SHP77 (cell line): ENCODE results near the gene SECISBP2.

Experiments used
- DNase-seq, 2 experiments: peaks; one replicate each; lab custom pipeline; 2025; lab: John Stamatoyannopoulos, UW

SECISBP2 gene

DNA sequence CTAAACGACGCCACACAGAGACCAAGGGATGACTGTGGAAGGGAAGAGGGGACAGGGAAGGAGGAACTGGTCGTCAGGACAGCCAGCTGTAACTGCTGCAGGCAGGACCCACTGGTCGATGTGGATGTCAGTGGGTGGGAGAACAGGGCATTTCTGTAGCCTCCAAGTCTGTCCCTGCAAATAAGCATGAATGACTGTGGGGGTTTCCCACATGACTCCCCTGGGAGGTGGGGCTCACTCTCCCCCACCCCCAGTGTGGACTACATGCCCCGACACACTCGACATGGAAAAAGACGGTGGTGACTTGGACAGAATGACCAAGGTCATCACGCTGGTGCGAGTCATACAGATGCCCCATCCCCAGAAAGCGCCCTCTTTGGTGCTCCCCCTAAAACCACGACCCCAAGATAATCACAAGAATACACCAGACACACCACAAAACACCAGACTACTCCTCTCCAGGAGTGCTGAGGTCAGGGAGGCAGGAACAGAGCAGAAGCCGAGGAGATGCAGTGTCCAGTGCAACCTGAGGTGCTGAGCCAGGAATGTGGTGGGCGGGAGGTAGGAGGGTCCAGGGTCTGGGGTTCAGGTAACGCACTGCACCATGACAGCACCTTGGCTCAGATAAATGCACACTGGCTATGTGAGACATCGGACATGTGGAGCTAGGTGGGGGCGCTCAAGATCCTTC, 64.9 kb downstream of the SECISBP2 start:
- no peak for DNase-seq

DNA sequence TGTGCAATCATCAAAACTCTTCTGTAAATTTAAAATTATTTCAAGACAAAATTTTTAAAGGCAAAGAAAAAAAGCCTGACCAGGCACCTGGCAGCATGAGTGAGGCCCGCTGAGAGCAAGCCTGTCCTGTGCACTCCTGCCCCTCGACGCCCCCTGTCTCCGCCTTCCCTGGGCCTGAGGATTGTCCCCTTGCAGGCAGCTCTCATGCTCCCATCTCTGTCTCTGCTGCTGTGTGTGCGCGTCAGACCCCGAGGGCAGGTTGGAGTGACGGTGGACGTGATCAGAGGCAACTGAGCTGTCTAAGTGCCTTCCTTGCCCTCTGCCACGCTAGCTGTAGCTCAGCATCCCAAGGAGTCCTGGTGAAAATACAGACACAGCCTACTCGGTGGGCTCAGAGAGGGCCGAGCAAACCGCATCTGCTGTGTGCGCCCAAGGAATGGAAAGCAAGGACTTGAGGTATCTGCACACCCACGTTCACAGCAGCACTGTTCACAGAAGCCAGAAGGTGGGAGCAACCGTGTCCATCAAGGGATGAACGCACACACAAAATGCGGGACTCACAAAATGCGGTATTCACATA, 65.5 kb downstream of the SECISBP2 start:
- no peak for DNase-seq

DNA sequence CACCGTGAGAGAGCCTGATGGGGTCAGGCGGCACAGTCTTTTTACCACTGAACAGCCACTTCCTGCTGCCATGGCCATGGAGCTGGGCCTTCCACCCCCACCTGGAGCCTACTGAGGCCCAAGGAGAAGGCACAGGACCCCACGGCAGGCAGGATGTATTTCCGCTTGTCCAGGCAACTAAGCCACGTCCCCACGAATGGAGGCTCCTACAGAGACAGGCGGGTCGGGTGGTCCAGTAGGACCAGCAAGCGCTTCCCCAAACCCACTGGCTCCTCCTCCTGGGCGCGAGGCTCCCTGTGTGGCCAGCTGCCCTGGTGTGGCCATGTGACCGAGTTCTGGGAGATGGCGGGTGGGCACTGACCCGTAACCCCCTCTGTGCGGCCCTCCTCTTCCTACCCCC, 66.5 kb downstream of the SECISBP2 start:
- DNase-seq = no peak

DNA sequence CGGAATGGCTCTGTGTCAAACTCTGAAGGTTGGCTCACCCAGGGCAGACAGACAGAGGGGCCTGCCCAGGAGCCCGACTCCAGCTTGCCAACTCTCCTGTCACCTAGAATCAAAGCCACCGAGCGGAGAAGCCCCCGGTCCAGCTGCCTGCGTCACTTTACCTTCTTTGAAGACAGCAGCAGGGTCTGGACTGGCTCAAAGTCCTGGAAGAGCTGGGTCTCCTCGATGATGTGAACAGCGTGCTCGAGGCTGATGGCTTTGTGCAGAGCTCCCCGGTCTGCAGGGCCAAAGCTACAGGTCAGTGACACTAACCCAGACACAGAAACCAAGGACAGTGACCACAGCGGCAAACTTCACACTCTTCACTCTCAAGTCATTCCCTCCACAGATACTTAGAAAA, 67.9 kb downstream of the SECISBP2 start:
- DNase-seq = no peak

DNA sequence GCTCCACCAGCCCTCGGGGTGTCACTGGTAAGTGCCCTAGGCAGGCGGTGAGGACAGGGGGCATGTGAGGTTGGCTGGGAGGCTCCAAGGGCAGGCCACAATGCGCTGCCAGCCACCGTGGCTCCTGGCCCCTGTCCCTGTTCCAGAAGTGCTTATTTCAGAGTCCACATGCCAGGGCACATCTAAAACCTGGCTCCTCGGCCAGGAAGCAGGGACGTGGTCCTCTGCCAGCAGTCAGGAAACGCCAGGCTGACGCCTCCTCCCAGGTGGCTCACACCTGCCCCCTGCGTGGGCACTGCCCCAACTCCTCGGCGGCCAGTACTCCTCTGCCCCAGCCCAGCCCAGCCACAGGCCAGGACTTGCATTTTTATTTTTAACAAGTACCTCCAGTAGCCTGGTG, 68.5 kb downstream of the SECISBP2 start:
- no peak for DNase-seq

DNA sequence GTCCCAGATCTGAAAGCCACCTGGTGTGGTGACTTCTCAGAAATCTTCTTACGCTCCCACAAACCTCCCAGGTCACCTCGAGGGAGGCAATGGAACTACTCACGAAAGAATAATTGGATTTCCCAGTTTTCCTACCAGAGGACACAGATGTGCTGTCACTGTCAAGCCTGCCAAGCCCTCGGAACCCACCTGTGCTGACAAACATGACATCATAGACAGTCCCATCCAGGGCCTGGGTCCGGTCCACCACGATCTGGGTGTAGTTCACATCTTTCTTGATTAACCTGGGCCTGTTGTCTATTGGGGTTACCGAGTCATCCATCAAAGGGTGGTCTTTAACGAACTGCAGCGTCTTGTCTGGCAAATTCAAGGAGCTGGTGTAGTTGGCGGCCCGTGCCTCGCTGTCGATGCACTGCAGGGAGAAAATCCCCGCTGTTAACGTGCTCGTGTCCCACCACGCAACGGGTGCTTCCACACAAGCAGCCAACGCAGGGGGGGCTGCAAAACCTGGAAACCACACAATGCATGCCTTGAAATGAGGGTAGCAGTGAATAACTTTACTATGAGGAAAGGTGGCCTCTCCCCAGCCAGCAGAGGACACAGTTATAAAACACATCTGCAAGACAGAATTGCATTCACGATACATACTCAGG, 69.0 kb downstream of the SECISBP2 start:
- DNase-seq = no peak

DNA sequence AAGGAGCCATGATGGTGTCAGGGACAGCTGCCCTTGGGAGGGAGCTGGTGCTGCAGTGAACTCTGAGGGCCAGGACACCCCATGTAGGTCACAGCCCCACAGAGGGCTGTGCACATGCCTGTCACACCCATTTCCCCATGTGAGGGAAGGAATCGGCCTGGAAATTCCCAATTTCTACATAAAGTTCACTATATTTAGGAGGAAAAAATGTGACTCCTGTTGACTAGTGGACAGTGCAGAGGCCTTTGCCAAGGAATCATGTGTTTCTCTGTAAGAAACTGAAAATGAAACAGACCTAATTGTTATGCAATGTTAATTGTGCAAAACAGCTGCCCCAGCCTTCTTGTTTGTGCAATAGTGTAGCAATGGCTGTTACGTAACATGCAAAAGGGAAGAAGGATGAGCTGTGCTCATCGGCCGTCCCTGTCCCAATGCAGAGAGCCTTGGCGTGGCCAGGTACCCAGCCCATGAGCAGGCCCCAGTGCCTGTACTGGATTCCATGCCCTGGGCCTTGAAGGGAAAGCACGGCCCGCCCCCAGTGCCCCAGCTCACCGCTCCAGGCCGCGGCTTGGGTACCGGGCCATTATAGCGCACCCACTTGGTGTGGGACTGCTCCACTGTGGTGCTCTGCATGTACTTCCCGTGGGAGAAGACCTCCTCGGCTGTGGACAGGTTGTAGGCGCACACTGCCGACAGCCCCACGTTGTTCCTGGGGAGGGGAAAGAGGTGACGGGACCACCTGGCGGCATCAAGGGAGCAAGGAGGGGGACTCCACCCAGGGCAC, 70.0 kb downstream of the SECISBP2 start:
- no peak for DNase-seq

DNA sequence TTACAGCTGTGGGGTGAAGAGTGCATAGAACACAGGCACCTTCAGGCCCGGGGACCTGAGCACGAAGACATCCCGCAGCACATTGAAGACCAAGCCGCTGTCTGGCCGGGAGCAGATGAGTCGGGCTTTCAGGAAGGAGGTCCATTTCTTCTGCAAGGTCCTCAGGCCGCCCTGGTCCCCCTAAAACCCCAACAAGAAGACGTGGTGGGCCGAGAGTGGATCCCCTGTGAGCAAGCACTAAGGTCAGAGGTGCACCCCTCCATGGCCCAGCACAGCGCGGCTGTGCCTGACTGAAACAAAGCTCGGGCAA, 70.5 kb downstream of the SECISBP2 start:
- DNase-seq = no peak

DNA sequence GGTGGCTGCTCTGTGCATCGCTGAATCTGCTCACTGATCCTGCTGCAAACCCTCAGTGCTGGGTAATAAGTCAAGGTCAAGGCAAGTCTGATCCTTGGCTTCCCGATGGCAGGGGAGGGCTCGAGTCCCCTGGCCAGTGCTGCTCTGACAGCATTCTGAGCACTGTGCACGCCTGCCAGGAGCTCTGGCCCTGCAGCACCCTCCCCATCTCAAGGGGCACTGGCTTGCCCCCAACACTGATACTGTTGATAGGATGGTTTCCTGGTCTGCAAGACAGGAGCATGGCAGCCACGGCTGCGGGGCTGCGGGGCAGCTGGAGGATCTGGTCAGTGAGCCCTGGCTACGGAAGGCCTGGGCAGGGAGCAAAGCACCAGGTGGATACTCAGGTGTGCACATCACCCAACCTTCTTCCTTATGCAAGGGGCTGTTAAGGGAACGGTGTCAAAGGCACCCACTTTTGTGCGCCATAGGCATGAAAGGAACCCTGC, 71.8 kb downstream of the SECISBP2 start:
- no peak for DNase-seq

DNA sequence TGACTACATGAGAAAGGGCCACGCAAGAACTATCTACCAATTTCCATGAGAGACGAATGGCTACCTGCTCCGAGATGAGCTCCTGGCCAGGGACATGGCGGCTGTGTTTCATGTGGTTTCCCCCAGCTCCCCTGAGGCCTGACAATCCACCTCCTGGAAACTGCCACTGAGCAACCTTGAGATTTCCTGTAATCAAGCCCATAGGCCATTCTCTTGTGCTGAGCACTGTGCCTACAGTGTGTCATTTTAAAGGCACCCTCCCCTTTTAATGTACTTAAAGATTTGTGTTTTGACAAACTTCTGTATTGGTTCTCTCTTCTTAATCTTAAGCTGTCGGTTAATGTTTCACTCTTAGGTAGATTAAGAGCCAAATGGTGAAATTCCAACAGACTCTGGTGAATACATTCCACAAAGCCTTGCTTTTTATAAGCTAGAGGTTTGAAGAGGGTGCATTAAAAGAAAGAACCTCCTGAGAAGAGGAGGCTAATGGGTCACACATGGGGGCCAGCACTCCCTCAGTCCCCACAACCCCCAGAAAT, 72.3 kb downstream of the SECISBP2 start:
- no peak for DNase-seq

DNA sequence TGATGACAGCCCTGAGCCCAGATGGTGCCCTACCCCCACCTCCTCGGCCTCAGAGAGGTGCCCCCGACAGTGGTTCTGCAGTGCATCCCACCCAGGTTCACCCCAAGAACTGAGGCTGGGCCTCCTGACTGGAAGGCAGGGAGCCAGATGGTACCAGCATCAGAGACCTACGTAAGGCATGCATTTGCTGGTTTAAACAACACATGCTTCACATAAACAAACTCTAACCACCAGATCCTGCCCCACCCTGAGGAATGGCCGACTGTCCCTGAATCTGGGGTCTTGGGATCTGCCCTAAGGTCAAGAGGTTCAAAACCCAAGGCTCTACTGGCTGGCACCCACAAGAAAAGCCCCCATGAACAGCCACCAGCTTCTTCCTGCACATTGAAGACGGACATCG, 73.3 kb downstream of the SECISBP2 start:
- no peak for DNase-seq

DNA sequence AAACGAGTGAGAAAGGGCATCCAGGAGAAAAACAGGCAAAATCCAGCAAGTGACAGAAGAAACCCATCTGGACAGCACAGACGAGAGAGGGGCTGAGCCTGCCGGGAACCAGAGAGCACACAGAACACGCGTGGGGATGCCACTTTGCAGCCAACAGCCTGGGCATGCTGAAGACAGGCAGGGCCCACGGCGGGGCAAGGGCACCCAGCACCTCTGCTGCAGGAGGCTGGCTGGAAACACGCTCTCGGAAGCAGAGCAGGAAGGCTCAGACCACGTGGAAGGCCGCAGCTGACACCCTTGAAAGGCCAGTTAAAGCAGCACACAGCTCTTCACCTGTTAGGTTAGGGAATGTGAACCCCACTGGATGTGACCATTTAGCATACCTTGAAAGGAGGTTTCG, 76.1 kb downstream of the SECISBP2 start:
- no peak for DNase-seq

DNA sequence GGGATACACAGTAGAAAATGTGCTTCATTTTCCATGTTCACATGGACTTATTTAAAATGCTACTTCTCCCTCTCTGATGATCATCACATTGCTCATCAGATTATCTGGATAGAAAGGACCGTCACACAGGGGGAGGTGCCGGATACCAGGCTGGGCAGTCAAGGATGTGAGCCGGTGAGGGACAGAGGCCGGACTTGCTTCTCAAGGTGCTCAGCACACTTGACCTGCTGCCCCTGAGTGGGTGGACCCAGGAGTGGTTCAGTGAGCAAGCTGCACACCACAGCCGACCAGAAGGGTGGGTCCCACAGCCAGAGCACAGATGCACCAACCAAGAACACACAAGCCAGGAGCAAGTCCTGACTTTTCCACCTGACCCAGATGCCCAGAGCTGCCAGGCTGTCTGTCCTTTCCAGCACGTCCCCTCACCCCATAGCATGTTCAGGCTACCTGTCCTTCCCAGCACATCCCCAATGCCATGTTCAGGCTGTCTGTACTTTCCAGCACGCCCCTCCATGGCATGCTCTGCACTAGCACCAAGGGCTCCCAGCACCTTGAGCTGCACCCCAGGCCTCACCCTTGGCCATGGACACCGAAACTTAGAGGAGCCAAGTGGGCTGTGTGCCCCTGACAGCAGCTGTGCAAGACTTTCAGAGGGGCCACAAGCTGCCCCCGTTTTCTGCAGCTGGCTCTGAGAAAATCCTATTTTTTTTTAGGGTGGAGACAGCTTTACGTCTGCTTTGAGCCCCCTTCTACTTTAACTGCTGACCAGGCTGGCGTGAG, 77.8 kb downstream of the SECISBP2 start:
- no peak for DNase-seq

DNA sequence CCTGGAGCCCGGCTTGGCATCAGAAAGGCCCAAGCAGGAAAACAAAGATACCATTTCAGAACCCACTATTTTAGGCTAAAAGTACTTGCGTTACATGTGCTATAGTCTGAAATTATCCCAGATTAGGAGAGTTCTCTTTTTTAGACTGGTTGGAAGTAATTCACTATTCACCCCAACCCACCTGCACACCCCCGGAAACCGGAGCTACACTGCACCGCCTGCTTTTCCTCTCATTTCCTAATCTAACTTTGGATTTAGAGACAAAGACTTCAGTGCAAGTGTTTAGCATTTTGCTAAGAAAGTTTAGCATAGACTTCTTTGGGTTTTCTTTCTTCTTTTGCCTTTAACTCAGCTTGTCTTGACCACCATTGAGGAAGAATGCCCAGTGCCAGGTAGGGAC, 79.2 kb downstream of the SECISBP2 start:
- no peak for DNase-seq

DNA sequence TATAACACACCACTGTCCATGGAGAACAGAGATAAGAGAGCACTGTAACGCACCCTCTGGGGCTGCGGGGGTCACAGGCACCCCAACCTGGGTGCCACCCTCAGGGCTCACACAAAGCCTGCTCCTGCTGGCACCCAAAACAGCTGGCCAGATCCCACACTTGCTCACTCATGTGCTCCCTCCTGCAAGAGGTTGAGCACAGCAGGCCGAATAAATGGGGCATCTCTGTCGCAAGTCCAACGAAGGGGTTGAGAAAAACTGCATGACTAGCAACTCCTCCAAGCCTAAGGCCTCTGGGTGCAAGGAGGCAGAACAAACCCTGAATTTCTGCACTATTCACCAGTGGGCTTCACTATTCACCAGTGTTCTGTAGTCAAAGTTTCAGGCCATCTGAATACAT, 80.3 kb downstream of the SECISBP2 start:
- DNase-seq = no peak

DNA sequence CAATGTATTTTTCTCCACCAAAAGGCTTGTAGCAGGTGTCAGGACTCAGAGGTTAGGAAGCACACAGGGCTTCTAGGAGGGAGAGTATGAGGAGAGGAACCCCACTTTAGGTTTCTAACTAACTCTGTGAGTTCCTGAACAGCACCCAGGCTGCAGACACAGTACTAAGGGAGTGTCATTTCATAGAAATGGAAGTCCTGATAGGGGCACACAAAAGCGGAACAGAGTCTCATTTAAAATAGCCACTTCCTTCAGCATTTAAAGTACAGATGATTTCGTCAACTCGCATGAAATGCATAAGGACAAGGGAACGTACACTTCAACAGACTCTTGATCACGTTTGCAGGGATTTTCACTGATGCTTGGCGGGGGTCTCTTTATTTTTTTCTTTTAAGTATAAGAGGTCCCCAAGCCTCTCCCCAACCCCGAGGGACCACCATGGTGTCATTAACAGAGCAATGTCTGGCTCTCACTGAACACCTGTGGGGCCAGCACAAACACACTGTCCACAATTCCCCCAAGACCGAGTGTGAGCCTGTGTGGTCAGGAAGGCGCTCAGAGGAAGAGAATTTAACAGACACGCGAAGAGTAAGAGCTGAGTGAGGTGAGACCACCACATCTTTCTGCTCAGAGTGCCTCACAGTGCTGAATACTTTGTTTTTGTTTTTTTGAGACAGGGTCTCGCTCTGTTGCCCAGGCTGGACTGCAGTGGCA, 82.3 kb downstream of the SECISBP2 start:
- DNase-seq = no peak

DNA sequence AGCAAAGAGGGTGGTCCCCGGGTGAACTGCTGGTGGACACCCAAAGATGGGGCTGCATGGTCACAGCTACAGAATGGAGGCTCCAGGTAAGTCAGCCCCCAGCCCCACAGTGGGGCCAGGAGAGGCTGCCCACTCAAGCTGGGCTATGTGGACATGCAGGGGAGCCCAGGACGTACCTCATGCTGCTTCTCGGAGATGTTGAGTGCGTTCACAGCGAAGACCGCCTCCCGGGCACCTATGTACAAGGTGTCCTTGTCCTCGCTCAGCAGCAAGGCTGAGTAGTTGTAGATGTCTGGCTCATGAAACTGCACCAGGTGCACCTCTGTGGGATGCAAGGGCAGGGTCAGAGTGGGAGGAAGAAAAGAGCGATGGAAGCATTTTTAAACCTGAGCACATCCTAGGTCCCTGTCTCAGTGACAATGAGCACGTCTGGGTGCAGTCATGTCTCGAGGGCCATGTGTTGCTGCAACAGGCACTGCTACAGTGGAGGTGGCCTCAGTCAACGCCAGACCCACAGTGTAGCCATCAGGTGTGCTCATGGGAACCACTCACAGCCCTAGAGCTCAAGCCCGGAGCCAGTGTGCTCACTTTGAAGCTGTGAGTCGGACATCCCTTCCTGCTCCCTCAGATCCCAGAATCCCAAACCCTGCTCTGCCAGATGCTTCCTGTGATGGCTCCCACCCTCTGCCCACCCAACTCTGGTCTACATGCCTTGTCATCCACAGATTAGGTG, 84.6 kb downstream of the SECISBP2 start:
- no peak for DNase-seq

DNA sequence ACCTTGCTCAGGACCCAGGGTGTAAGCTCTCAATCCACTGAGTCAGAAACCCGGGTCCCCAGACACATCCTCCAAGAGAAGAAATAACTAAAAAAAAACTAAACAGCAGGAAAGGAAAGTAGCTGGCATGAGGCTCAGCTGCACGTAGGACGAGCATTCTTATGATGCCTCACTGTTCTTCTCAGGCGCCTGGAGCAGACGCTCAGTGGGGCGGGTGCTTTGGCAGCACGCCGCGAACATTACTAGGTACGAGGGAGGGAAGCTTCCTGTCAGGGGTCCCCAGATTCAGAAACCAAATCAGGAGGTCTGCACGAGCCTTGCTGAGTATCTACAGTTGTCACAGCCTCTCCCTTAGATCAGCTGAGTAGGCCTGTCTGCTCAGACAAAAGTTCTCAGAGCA, 85.8 kb downstream of the SECISBP2 start:
- no peak for DNase-seq

DNA sequence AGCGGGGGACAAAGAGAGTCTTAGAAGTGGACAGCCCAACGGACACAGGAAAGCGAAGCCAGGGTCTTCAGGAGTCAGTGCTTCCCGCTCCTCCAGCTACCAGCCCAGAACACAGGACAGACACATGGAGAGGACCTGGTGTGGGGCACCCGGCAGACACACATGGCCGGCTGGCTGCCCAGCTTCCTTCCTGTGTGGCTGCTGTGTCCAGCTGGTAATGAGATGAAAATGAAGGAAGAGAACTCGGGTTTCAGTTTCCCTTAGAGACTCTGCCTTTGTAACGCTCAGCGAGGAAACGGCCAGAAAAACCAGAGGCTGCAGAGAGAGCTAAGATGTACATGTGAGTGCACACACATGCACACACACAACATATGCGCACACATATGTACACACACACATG, 87.5 kb downstream of the SECISBP2 start:
- no peak for DNase-seq

DNA sequence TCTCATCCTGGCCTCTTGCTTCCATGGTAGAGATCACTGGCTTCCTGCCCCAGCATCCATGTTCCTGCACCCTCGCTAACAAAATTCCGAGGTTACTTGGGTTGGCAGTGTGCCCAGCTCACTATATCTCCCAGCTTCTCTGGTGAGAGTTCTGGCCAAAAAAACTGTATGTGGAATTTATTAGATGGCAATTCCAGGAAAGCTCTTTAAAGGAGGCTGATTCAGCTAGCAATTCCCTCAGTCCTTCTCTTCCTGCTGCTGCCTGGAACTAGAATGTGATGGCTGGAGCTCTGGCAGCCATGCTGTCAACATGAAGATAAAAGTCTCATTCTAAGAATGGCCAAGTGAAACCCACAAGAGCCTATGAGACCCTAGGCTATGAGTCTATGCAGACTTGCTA, 88.8 kb downstream of the SECISBP2 start:
- no peak for DNase-seq
